Measurements from ENCODE around the gene CYB561. TPM values are rescaled to one million over a fixed set of nuclear protein-coding genes. Genes with fewer than 3 reads are reported as not detected.

The CYB561 gene
- total and polyA plus RNA-seq, 2 of the 4 experiments (the other 2 are of a cell fraction) = 2.5 to 3.0 TPM

- Histone ChIP-seq H4K91ac (ENCODE audit: insufficient read depth, low read depth, low read length) (no peak overlapping the region), H4K8ac (ENCODE audit: low read depth in 2 of 2, low read length in 2 of 2) (no peak overlapping the region), H3K9me1 (ENCODE audit: insufficient read depth, low read length) (no peaks in the 10 kb centered on the region), H3K9ac (ENCODE audit: low read depth, low read length) (no peak overlapping the region), H3K9me3 (ENCODE audit: control insufficient read depth, insufficient read depth, low read length) (no peaks in the 10 kb centered on the region), H3K18ac (ENCODE audit: low read depth, low read length) (no peak overlapping the region), H3K4me1 (ENCODE audit: control insufficient read depth, insufficient read depth, low read length) (peaks cover 4% of the 10 kb centered on the region), H3K14ac (replicated peaks; ENCODE audit: low read depth, low read length) (no peak overlapping the region), H3K56ac (ENCODE audit: extremely low read depth, insufficient read depth, low read length) (no peak overlapping the region), H3K4ac (ENCODE audit: low read depth, low read length) (no peak overlapping the region), H2BK20ac (ENCODE audit: low read depth, low read length) (no peak overlapping the region), H2BK15ac (ENCODE audit: low read depth, low read length) (no peak overlapping the region), H3K4me3 (ENCODE audit: insufficient read depth, low read depth, low read length) (no peak overlapping the region), H3K79me1 (ENCODE audit: low read depth in 1 of 2, low read length in 2 of 2) (no peaks in the 10 kb centered on the region), H3K4me2 (ENCODE audit: low read depth, low read length) (no peak overlapping the region), H4K5ac (ENCODE audit: low read depth, low read length) (no peak overlapping the region), H2BK5ac (ENCODE audit: low read depth, low read length, poor library complexity, severe bottlenecking) (no peak overlapping the region), H2AK5ac (ENCODE audit: low read depth, low read length) (0 out of 2 replicates have a peak overlapping the region, but pooled peaks have one; percentile 27), H4K20me1 (ENCODE audit: insufficient read depth, low read length) (no peaks in the 10 kb centered on the region), H2BK120ac (ENCODE audit: low read depth, low read length) (no peak overlapping the region), H3K27me3 (ENCODE audit: control insufficient read depth, insufficient read depth, low read length) (peaks cover 3% of the 10 kb centered on the region; the same call in 1 of the 2 replicates), H3K23ac (ENCODE audit: low read depth, low read length) (no peak overlapping the region), H3K36me3 (ENCODE audit: control insufficient read depth, insufficient read depth, low read length) (no peaks in the 10 kb centered on the region), H3K27ac (ENCODE audit: insufficient read depth, low read length) (no peak overlapping the region), H2AK9ac (replicated peaks; ENCODE audit: low read depth, low read length, poor library complexity) (no peak overlapping the region), H2AFZ (replicated peaks; ENCODE audit: low read length, poor library complexity) (no peak overlapping the region)
- intact Hi-C loops (cut with micrococcal nuclease) = no loop called here
- TF ChIP-seq RAD21 (IDR thresholded peaks at IDR 0.05; ENCODE audit: low read length) = no peak
- TF ChIP-seq CTCF (conservative IDR thresholded peaks at IDR 0.05; ENCODE audit: low read depth, low read length) = no peak
- no peak for TF ChIP-seq MAFK (IDR thresholded peaks at IDR 0.05; ENCODE audit: low read depth, low read length)
- no peak for TF ChIP-seq CEBPB (IDR thresholded peaks at IDR 0.05; ENCODE audit: low read depth, low read length)
- POLR2A ChIA-PET (ENCODE audit: unreplicated experiment) = no interaction called here
- no CpG with 5 or more reads among the region's 3 CpGs for WGBS, 2 experiments (ENCODE audit: extremely low coverage in 2 of 2, insufficient read length in 1 of 2)
- DNase-seq (no peak), ATAC-seq (ENCODE audit: low read depth) (no peak)
- dilution Hi-C loops (cut with HindIII; ENCODE audit: low sequenced_read_pairs, unreplicated experiment) = no loop called here
- BruUV-seq (replicated peaks) = no TSS peak
- in situ Hi-C loops (cut with MboI; ENCODE audit: low sequenced_read_pairs) = no loop called here
- CTCF ChIA-PET = interaction anchor here (0.6 kb wide), 1 partner anchor 128 kb away, joined by 4 read pairs; no protein-coding TSS in a partner anchor
Measured at GRCh38 chr17:63448655-63449054, 2.5 kb upstream of the CYB561 start.

All from IMR-90 (cell line).